GM23338 (cell line): ENCODE results near the gene STX8. TPM values are rescaled to one million over a fixed set of nuclear protein-coding genes. Genes with fewer than 3 reads are reported as not detected.

Source experiments
- ATAC-seq: fragments of 200-7000 bp; cut with Tn5 transposase; 3 replicates; pipeline ENCODE4 v1.9.1; 2020
- DNase-seq: peaks from one replicate; pipeline ENCODE4 v3.0.0-alpha.2; 2015; ENCODE audit warnings: low spot score
- H2AFZ ChIP-seq: fragments of 200-600 bp; sonication (generic); 2 replicates; pipeline ENCODE4 v1.8.0; 2016; ENCODE audit warnings: antibody characterized with exemption, mild to moderate bottlenecking, moderate library complexity
- H3F3A ChIP-seq: fragments of 200-600 bp; sonication (generic); replicated peaks from 2 replicates; pipeline ENCODE4 v1.8.0; 2017; ENCODE audit warnings: antibody characterized with exemption, mixed run types, low read depth
- H3K27ac ChIP-seq: fragments of 200-600 bp; sonication (generic); 2 replicates; pipeline ENCODE4 v1.6.1; 2016; ENCODE audit warnings: low read depth
- H3K27me3 ChIP-seq: fragments of 200-600 bp; sonication (generic); 2 replicates; pipeline ENCODE4 v1.8.0; 2016; ENCODE audit warnings: mild to moderate bottlenecking, mixed run types, moderate library complexity; ENCODE audit not compliant: insufficient read depth
- H3K36me3 ChIP-seq: fragments of 200-600 bp; sonication (generic); 2 replicates; pipeline ENCODE4 v1.8.0; 2016; ENCODE audit warnings: mild to moderate bottlenecking; ENCODE audit not compliant: insufficient read depth
- H3K4me1 ChIP-seq: fragments of 200-600 bp; sonication (generic); 2 replicates; pipeline ENCODE4 v1.8.0; 2016; ENCODE audit warnings: mild to moderate bottlenecking, moderate library complexity; ENCODE audit not compliant: insufficient read depth
- H3K4me2 ChIP-seq: fragments of 200-600 bp; sonication (generic); 2 replicates; pipeline ENCODE4 v1.7.1; 2017; ENCODE audit warnings: mixed run types
- H3K4me3 ChIP-seq: fragments of 200-600 bp; sonication (generic); 2 replicates; pipeline ENCODE4 v1.6.1; 2016; ENCODE audit warnings: mixed run types
- H3K79me2 ChIP-seq: fragments of 200-600 bp; sonication (generic); replicated peaks from 2 replicates; pipeline ENCODE4 v1.8.0; 2017; ENCODE audit warnings: mild to moderate bottlenecking; ENCODE audit not compliant: insufficient read depth
- H3K9me2 ChIP-seq: fragments of 200-600 bp; sonication (generic); 2 replicates; pipeline ENCODE4 v1.8.0; 2017; ENCODE audit not compliant: insufficient read depth
- H4K20me1 ChIP-seq: fragments of 200-600 bp; sonication (generic); replicated peaks from 2 replicates; pipeline ENCODE4 v1.8.0; 2017; ENCODE audit warnings: mild to moderate bottlenecking; ENCODE audit not compliant: insufficient read depth
- H3K27ac Mint-ChIP-seq: 2 replicates; pipeline ENCODE4 v1.8.0; 2020; ENCODE audit warnings: inconsistent platforms, mild to moderate bottlenecking, moderate library complexity, mixed read lengths
- H3K27me3 Mint-ChIP-seq: 3 replicates; pipeline ENCODE4 v1.8.0; 2022; ENCODE audit warnings: low read depth, mild to moderate bottlenecking, moderate library complexity, mixed read lengths, inconsistent platforms; ENCODE audit not compliant: insufficient read depth, poor library complexity
- H3K36me3 Mint-ChIP-seq: 3 replicates; pipeline ENCODE4 v1.8.0; 2021; ENCODE audit warnings: low read depth, mild to moderate bottlenecking, inconsistent platforms, moderate library complexity, mixed read lengths
- H3K4me1 Mint-ChIP-seq: 3 replicates; pipeline ENCODE4 v1.8.0; 2020; ENCODE audit warnings: mild to moderate bottlenecking, inconsistent platforms, mixed read lengths
- H3K4me3 Mint-ChIP-seq: 3 replicates; pipeline ENCODE4 v1.8.0; 2021; ENCODE audit warnings: moderate library complexity, mild to moderate bottlenecking, inconsistent platforms, mixed read lengths
- H3K9me3 Mint-ChIP-seq: 3 replicates; pipeline ENCODE4 v1.8.0; 2020; ENCODE audit warnings: moderate library complexity, mild to moderate bottlenecking, inconsistent platforms, mixed read lengths
- CREB1 ChIP-seq: fragments of 250-450 bp; sonication (Bioruptor Pico); IDR thresholded peaks from 2 replicates; pipeline ENCODE4 v1.5.0; 2020; ENCODE audit warnings: low read depth, mild to moderate bottlenecking, moderate library complexity
- CTCF ChIP-seq, 2 experiments: fragments of 200-600 bp in 1 of 2; sonication (generic) in 1 of 2; conservative IDR thresholded peaks; 2 replicates each; pipeline versions ENCODE4 v1.5.1 to v1.6.1; 2016 to 2017; ENCODE audit warnings: antibody characterized with exemption in 2 of 2, low read depth in 2 of 2, mild to moderate bottlenecking in 2 of 2, moderate library complexity in 1 of 2
- EZH2phosphoT487 ChIP-seq: fragments of 200-600 bp; sonication (generic); IDR thresholded peaks from one replicate; pipeline ENCODE4 v1.8.1; 2018; ENCODE audit warnings: antibody characterized with exemption; ENCODE audit not compliant: unreplicated experiment
- NANOG ChIP-seq: IDR thresholded peaks from 2 replicates; pipeline ENCODE4 v1.6.1; 2016; ENCODE audit warnings: antibody characterized with exemption, borderline replicate concordance
- POLR2AphosphoS5 ChIP-seq: IDR thresholded peaks from 2 replicates; pipeline ENCODE4 v1.6.1; 2016; ENCODE audit warnings: antibody characterized with exemption, low read depth
- REST ChIP-seq: IDR thresholded peaks from one replicate; pipeline ENCODE4 v1.6.1; 2018; ENCODE audit warnings: antibody characterized with exemption; ENCODE audit not compliant: unreplicated experiment
- STAT1 ChIP-seq: IDR thresholded peaks from one replicate; pipeline ENCODE4 v1.6.1; 2016; ENCODE audit warnings: antibody characterized with exemption; ENCODE audit not compliant: unreplicated experiment
- ZNF331 ChIP-seq: fragments of 250-450 bp; sonication (Bioruptor Pico); IDR thresholded peaks from 2 replicates; pipeline ENCODE4 v1.5.0; 2020; ENCODE audit warnings: low read depth, mild to moderate bottlenecking, moderate library complexity
- ZNF462 ChIP-seq: fragments of 250-450 bp; sonication (Bioruptor Pico); IDR thresholded peaks from 2 replicates; pipeline ENCODE4 v1.5.0; 2020; ENCODE audit warnings: mild to moderate bottlenecking, moderate library complexity
- polyA plus RNA-seq: library from polyadenylated mRNA; unstranded; fragments of >200 nt; fragmentation: Nextera tagmentation; extraction: Ambion mirVana; gene quantifications from 2 replicates; pipeline ENCODE4 v1.2.1, GENCODE V29; 2016
- total RNA-seq: library from RNA; depleted of rRNA; stranded (reverse); fragments of >200 nt; shearing (Covaris generic); gene quantifications from 2 replicates; pipeline ENCODE4 v1.2.3, GENCODE V29; 2014

STX8 gene
- total and polyA plus RNA-seq, 2 experiments from 2014 or later: 59.4 to 82.3 TPM

- TF ChIP-seq POLR2AphosphoS5 (no peak), CTCF (conservative IDR thresholded peaks at IDR 0.05; ENCODE audit: low read depth in 2 of 2) (no peak)
- H2AFZ ChIP-seq: no peak overlapping the region
- no peak; the same call in 2 of the 3 replicates for ATAC-seq
- H3K27me3 ChIP-seq: peaks cover 4% of the 10 kb centered on the region; the same call in 1 of the 2 replicates
- H3K79me2 ChIP-seq: no peaks in the 10 kb centered on the region
- H3K9me2 ChIP-seq: no peaks in the 10 kb centered on the region
- H3F3A ChIP-seq: no peaks in the 10 kb centered on the region
- H3K4me3 Mint-ChIP-seq: no peak overlapping the region
- no peak overlapping the region for H3K4me2 ChIP-seq
- no peak for DNase-seq
- no peaks in the 10 kb centered on the region for H3K36me3 ChIP-seq
- H3K4me1 ChIP-seq: peaks cover 2% of the 10 kb centered on the region; the same call in 1 of the 2 replicates
- H3K36me3 Mint-ChIP-seq: no peaks in the 10 kb centered on the region; the same call in 2 of the 3 replicates
- H3K27me3 Mint-ChIP-seq: peaks cover 11% of the 10 kb centered on the region
- no peak overlapping the region for H3K27ac ChIP-seq
- H3K27ac Mint-ChIP-seq: no peak overlapping the region
- no peak overlapping the region for H3K4me3 ChIP-seq
- H3K9me3 Mint-ChIP-seq: no peaks in the 10 kb centered on the region; the same call in 2 of the 3 replicates
- no peaks in the 10 kb centered on the region for H4K20me1 ChIP-seq
- H3K4me1 Mint-ChIP-seq: peaks cover 2% of the 10 kb centered on the region
Observed at GRCh38 chr17:9233761-9234160, 341.9 kb downstream of the STX8 start.

GRCh38 chr17:9233271-9233599, 342.4 kb downstream of the STX8 start:
- Histone ChIP-seq H3K79me2 (no peaks in the 10 kb centered on the region), H4K20me1 (no peaks in the 10 kb centered on the region), H3K27me3 (no peaks in the 10 kb centered on the region; the same call in 1 of the 2 replicates), H3K27ac (no peak overlapping the region), H3F3A (no peaks in the 10 kb centered on the region), H2AFZ (no peak overlapping the region), H3K4me1 (no peaks in the 10 kb centered on the region), H3K4me3 (no peak overlapping the region), H3K9me2 (no peaks in the 10 kb centered on the region), H3K36me3 (no peaks in the 10 kb centered on the region), H3K4me2 (no peak overlapping the region)
- no peak for DNase-seq
- no peak overlapping the region for H3K27ac Mint-ChIP-seq
- H3K4me3 Mint-ChIP-seq: no peak overlapping the region
- peaks cover 7% of the 10 kb centered on the region for H3K27me3 Mint-ChIP-seq
- no peak for ATAC-seq
- H3K4me1 Mint-ChIP-seq: no peaks in the 10 kb centered on the region; the same call in 2 of the 3 replicates
- H3K36me3 Mint-ChIP-seq: no peaks in the 10 kb centered on the region
- no peaks in the 10 kb centered on the region for H3K9me3 Mint-ChIP-seq
- TF ChIP-seq STAT1 (no peak), NANOG (no peak), ZNF331 (CRISPR knock-in tag) (no peak), ZNF462 (CRISPR knock-in tag) (no peak), POLR2AphosphoS5 (no peak), EZH2phosphoT487 (no peak), REST (no peak), CREB1 (CRISPR knock-in tag) (no peak)
